K562 (cell line): ENCODE data around the gene ERI2. TPM values are rescaled to one million over a fixed set of nuclear protein-coding genes. Genes with fewer than 3 reads are reported as not detected.

Experiments
- FOXK2 ChIP-seq, 2 experiments: fragments of 450-650 bp; IDR thresholded peaks in 1 of 2; conservative IDR thresholded peaks in 1 of 2; 2 replicates each; pipeline ENCODE4 v1.6.1; 2016; ENCODE audit warnings: low read depth in 2 of 2, mild to moderate bottlenecking in 1 of 2
- PCBP1 ChIP-seq: fragments of 200-400 bp; formaldehyde crosslinking; IDR thresholded peaks from 2 replicates; pipeline ENCODE4 v1.6.1; 2018; ENCODE audit warnings: mild to moderate bottlenecking, low read depth, low read length; ENCODE audit not compliant: poor library complexity, severe bottlenecking
- PTRF ChIP-seq: fragments of 450-650 bp; IDR thresholded peaks from 2 replicates; pipeline ENCODE4 v1.6.1; 2016; ENCODE audit warnings: mild to moderate bottlenecking, missing genetic modification characterization, missing compliant biosample characterization
- SAFB ChIP-seq: fragments of 200-400 bp; formaldehyde crosslinking; IDR thresholded peaks from 2 replicates; pipeline ENCODE4 v1.6.1; 2017; ENCODE audit warnings: low read depth, low read length, borderline replicate concordance
- ZNF274 ChIP-seq: IDR thresholded peaks from 2 replicates; pipeline ENCODE4 v1.6.1; 2011; ENCODE audit warnings: low read depth, mild to moderate bottlenecking, low read length, moderate library complexity, borderline replicate concordance
- polyA plus RNA-seq, 8 experiments: library from polyadenylated mRNA; depleted of rRNA in 4 of 8; stranded (reverse) in 5 of 8; unstranded in 3 of 8; fragments of >200 nt; fragmentation: Nextera tagmentation in 2 of 8; fragmentation: Illumina TruSeq in 1 of 8; extraction: Ambion mirVana in 2 of 8; extraction: Trizol in 1 of 8; gene quantifications; 2 replicates each; pipeline versions ENCODE4 v1.2.1 to v1.2.3, GENCODE V29; 2011 to 2014; ENCODE audit warnings: inconsistent platforms in 1 of 8, missing spikeins in 1 of 8
- total RNA-seq, 7 experiments: library from RNA; depleted of rRNA in 6 of 7; stranded (reverse); fragments of >200 nt in 6 of 7; fragmentation: Illumina TruSeq in 2 of 7; extraction: Trizol in 2 of 7; gene quantifications; 2 replicates each; pipeline versions ENCODE4 v1.2.1 to v1.2.3, GENCODE V29; 2011 to 2021; ENCODE audit warnings: low replicate concordance in 1 of 7
- TF ChIP-seq, protein P1 (sequence below): sonication (generic); formaldehyde crosslinking; IDR thresholded peaks from 2 replicates; pipeline ENCODE4 v1.8.1; 2023; ENCODE audit warnings: mild to moderate bottlenecking, missing genetic modification reagents
- TF ChIP-seq, protein P2 (sequence below), 2 experiments: fragments of 450-650 bp; IDR thresholded peaks; 2 replicates each; pipeline ENCODE4 v1.6.1; 2016
- TF ChIP-seq, protein P3 (sequence below): fragments of 150-350 bp; conservative IDR thresholded peaks from 2 replicates; pipeline ENCODE4 v1.6.1; 2014; ENCODE audit warnings: low read length
- TF ChIP-seq, protein P4 (sequence below): fragments of 450-650 bp; formaldehyde crosslinking; IDR thresholded peaks from 2 replicates; pipeline ENCODE4 v1.4.0; 2020; ENCODE audit warnings: mild to moderate bottlenecking, mixed read lengths
- TF ChIP-seq, protein P5 (sequence below): fragments of 250-450 bp; sonication (Bioruptor Pico); IDR thresholded peaks from 2 replicates; pipeline ENCODE4 v1.5.0; 2021

Gene ERI2
- total and polyA plus RNA-seq, 9 of the 15 experiments (the other 6 are each of a cell fraction or from before 2014, with no cell fraction given) = 23.3 to 57.0 (median 48.1) TPM

DNA sequence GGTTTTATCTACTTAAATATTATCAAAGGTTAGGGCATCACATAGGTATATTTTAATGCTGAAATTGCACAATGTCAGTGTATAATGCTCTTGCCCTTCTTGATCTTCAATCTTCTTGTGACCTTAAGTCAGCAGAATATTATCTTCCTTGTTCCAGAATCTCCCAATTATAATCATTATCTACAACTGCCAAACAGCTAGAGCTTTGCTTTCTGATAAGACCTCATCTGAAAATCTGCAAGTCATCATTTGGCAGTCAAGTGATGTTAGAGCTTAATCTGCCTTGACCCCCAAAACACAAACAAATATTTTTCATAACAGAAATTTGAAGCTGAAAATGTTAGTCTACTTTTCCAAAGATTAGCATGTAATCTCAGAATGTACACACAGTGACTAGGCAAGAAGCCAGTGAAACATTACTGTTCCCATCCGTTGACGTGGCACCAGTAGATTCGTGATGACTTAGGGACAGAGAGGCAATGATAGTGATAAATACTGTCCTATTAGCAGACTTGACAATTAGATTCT, 19.8 kb upstream of the ERI2 start (continued):
- TF ChIP-seq ZNF274 (no peak), SAFB (no peak), PTRF (tag) (no peak), PCBP1 (no peak), FOXK2 (conservative IDR thresholded peaks at IDR 0.05 in 1 of 2, IDR thresholded peaks at IDR 0.05 in 1 of 2; ENCODE audit: low read depth in 2 of 2) (peak; percentile 62 to 74; a peak in 3 of 4 replicates)
- TF ChIP-seq, protein P1, sequence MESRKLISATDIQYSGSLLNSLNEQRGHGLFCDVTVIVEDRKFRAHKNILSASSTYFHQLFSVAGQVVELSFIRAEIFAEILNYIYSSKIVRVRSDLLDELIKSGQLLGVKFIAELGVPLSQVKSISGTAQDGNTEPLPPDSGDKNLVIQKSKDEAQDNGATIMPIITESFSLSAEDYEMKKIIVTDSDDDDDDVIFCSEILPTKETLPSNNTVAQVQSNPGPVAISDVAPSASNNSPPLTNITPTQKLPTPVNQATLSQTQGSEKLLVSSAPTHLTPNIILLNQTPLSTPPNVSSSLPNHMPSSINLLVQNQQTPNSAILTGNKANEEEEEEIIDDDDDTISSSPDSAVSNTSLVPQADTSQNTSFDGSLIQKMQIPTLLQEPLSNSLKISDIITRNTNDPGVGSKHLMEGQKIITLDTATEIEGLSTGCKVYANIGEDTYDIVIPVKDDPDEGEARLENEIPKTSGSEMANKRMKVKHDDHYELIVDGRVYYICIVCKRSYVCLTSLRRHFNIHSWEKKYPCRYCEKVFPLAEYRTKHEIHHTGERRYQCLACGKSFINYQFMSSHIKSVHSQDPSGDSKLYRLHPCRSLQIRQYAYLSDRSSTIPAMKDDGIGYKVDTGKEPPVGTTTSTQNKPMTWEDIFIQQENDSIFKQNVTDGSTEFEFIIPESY = no peak
- TF ChIP-seq, protein P2, sequence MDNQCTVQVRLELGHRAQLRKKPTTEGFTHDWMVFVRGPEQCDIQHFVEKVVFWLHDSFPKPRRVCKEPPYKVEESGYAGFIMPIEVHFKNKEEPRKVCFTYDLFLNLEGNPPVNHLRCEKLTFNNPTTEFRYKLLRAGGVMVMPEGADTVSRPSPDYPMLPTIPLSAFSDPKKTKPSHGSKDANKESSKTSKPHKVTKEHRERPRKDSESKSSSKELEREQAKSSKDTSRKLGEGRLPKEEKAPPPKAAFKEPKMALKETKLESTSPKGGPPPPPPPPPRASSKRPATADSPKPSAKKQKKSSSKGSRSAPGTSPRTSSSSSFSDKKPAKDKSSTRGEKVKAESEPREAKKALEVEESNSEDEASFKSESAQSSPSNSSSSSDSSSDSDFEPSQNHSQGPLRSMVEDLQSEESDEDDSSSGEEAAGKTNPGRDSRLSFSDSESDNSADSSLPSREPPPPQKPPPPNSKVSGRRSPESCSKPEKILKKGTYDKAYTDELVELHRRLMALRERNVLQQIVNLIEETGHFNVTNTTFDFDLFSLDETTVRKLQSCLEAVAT (IDR thresholded peaks at IDR 0.05) = no peak
- TF ChIP-seq, protein P3, sequence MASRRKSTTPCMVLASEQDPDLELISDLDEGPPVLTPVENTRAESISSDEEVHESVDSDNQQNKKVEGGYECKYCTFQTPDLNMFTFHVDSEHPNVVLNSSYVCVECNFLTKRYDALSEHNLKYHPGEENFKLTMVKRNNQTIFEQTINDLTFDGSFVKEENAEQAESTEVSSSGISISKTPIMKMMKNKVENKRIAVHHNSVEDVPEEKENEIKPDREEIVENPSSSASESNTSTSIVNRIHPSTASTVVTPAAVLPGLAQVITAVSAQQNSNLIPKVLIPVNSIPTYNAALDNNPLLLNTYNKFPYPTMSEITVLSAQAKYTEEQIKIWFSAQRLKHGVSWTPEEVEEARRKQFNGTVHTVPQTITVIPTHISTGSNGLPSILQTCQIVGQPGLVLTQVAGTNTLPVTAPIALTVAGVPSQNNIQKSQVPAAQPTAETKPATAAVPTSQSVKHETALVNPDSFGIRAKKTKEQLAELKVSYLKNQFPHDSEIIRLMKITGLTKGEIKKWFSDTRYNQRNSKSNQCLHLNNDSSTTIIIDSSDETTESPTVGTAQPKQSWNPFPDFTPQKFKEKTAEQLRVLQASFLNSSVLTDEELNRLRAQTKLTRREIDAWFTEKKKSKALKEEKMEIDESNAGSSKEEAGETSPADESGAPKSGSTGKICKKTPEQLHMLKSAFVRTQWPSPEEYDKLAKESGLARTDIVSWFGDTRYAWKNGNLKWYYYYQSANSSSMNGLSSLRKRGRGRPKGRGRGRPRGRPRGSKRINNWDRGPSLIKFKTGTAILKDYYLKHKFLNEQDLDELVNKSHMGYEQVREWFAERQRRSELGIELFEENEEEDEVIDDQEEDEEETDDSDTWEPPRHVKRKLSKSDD = no peak
- TF ChIP-seq, protein P4, sequence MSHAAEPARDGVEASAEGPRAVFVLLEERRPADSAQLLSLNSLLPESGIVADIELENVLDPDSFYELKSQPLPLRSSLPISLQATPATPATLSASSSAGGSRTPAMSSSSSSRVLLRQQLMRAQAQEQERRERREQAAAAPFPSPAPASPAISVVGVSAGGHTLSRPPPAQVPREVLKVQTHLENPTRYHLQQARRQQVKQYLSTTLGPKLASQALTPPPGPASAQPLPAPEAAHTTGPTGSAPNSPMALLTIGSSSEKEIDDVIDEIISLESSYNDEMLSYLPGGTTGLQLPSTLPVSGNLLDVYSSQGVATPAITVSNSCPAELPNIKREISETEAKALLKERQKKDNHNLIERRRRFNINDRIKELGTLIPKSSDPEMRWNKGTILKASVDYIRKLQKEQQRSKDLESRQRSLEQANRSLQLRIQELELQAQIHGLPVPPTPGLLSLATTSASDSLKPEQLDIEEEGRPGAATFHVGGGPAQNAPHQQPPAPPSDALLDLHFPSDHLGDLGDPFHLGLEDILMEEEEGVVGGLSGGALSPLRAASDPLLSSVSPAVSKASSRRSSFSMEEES (CRISPR knock-in tag) = peak; percentile 20; the same call in 1 of the 2 replicates
- TF ChIP-seq, protein P5, sequence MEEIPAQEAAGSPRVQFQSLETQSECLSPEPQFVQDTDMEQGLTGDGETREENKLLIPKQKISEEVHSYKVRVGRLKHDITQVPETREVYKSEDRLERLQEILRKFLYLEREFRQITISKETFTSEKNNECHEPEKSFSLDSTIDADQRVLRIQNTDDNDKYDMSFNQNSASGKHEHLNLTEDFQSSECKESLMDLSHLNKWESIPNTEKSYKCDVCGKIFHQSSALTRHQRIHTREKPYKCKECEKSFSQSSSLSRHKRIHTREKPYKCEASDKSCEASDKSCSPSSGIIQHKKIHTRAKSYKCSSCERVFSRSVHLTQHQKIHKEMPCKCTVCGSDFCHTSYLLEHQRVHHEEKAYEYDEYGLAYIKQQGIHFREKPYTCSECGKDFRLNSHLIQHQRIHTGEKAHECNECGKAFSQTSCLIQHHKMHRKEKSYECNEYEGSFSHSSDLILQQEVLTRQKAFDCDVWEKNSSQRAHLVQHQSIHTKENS (CRISPR knock-in tag) = no peak
